K562 (cell line): Measurements from ENCODE around the gene TLR8. TPM values are rescaled to one million over a fixed set of nuclear protein-coding genes. Genes with fewer than 3 reads are reported as not detected.

Source experiments
- ATF7 ChIP-seq: fragments of 450-650 bp; IDR thresholded peaks from 2 replicates; pipeline ENCODE4 v1.7.1; 2014; ENCODE audit warnings: mild to moderate bottlenecking, moderate library complexity
- CREB1 ChIP-seq, 2 experiments: sonication (generic) in 1 of 2; formaldehyde crosslinking in 1 of 2; IDR thresholded peaks; 2 replicates each; pipeline versions ENCODE4 v1.6.1 to v1.8.0; 2012 to 2022; ENCODE audit warnings: inconsistent platforms in 1 of 2, mild to moderate bottlenecking in 1 of 2, missing genetic modification reagents in 1 of 2, moderate library complexity in 1 of 2
- FOXJ2 ChIP-seq: fragments of 200-800 bp; sonication (Bioruptor generic); IDR thresholded peaks from 2 replicates; pipeline ENCODE4 v1.6.1; 2016; ENCODE audit warnings: missing genetic modification characterization, missing compliant biosample characterization
- FOXM1 ChIP-seq, 2 experiments: fragments of 450-650 bp in 1 of 2; sonication (generic) in 1 of 2; formaldehyde crosslinking in 1 of 2; IDR thresholded peaks; 2 replicates each; pipeline versions ENCODE4 v1.6.1 to v1.9.0; 2017 to 2022; ENCODE audit warnings: low read depth in 2 of 2, mild to moderate bottlenecking in 2 of 2, missing genetic modification reagents in 1 of 2, moderate library complexity in 1 of 2
- MAFK ChIP-seq: IDR thresholded peaks from 2 replicates; pipeline ENCODE4 v1.6.1; 2011; ENCODE audit warnings: low read length, improper control_type of control experiment
- MNT ChIP-seq, 2 experiments: fragments of 450-650 bp; conservative IDR thresholded peaks; 2 replicates each; pipeline ENCODE4 v1.6.1; 2017; ENCODE audit warnings: mild to moderate bottlenecking in 2 of 2, moderate library complexity in 2 of 2
- MYC ChIP-seq, 2 experiments: fragments of 250-450 bp in 1 of 2; sonication (Bioruptor Pico) in 1 of 2; IDR thresholded peaks; 2 replicates each; pipeline versions ENCODE4 v1.5.1 to v1.6.1; 2012 to 2021; ENCODE audit warnings: low read depth in 2 of 2, borderline replicate concordance in 1 of 2, improper control_type of control experiment in 1 of 2, low read length in 1 of 2, mild to moderate bottlenecking in 1 of 2, moderate library complexity in 1 of 2
- TCF7L2 ChIP-seq: fragments of 150-350 bp; IDR thresholded peaks from 2 replicates; pipeline ENCODE4 v1.6.1; 2016; ENCODE audit warnings: low read depth, mild to moderate bottlenecking, low read length, moderate library complexity
- TEAD4 ChIP-seq, 2 experiments: sonication (generic) in 1 of 2; formaldehyde crosslinking in 1 of 2; IDR thresholded peaks; 2 replicates each; pipeline versions ENCODE4 v1.6.1 to v1.8.0; 2012 to 2022; ENCODE audit warnings: borderline replicate concordance in 1 of 2, inconsistent platforms in 1 of 2, low read length in 1 of 2, mild to moderate bottlenecking in 1 of 2, missing genetic modification reagents in 1 of 2
- XRCC5 ChIP-seq: fragments of 200-400 bp; formaldehyde crosslinking; IDR thresholded peaks from 2 replicates; pipeline ENCODE4 v1.6.1; 2017; ENCODE audit warnings: low read depth, mild to moderate bottlenecking, low read length
- ZNF384 ChIP-seq: IDR thresholded peaks from 2 replicates; pipeline ENCODE4 v1.6.1; 2012; ENCODE audit warnings: low read depth, low read length, improper control_type of control experiment
- ZNF589 ChIP-seq: fragments of 200-800 bp; sonication (Bioruptor generic); IDR thresholded peaks from 2 replicates; pipeline ENCODE4 v1.6.1; 2016; ENCODE audit warnings: low read depth, missing genetic modification characterization, missing compliant biosample characterization
- polyA plus RNA-seq, 8 experiments: library from polyadenylated mRNA; depleted of rRNA in 4 of 8; stranded (reverse) in 5 of 8; unstranded in 3 of 8; fragments of >200 nt; fragmentation: Nextera tagmentation in 2 of 8; fragmentation: Illumina TruSeq in 1 of 8; extraction: Ambion mirVana in 2 of 8; extraction: Trizol in 1 of 8; gene quantifications; 2 replicates each; pipeline versions ENCODE4 v1.2.1 to v1.2.3, GENCODE V29; 2011 to 2014; ENCODE audit warnings: inconsistent platforms in 1 of 8, missing spikeins in 1 of 8
- total RNA-seq, 7 experiments: library from RNA; depleted of rRNA in 6 of 7; stranded (reverse); fragments of >200 nt in 6 of 7; fragmentation: Illumina TruSeq in 2 of 7; extraction: Trizol in 2 of 7; gene quantifications; 2 replicates each; pipeline versions ENCODE4 v1.2.1 to v1.2.3, GENCODE V29; 2011 to 2021; ENCODE audit warnings: low replicate concordance in 1 of 7
- TF ChIP-seq, protein P1 (sequence below): sonication (generic); formaldehyde crosslinking; IDR thresholded peaks from 2 replicates; pipeline ENCODE4 v1.8.1; 2023; ENCODE audit warnings: mild to moderate bottlenecking, missing genetic modification reagents
- TF ChIP-seq, protein P2 (sequence below): IDR thresholded peaks from 2 replicates; pipeline ENCODE4 v1.6.1; 2012; ENCODE audit warnings: low read depth, low read length, improper control_type of control experiment, borderline replicate concordance
- TF ChIP-seq, protein P3 (sequence below): IDR thresholded peaks from 2 replicates; pipeline ENCODE4 v1.6.1; 2016; ENCODE audit warnings: missing genetic modification characterization, missing compliant biosample characterization

Gene TLR8
- total and polyA plus RNA-seq, 9 of the 15 experiments (the other 6 are each of a cell fraction or from before 2014, with no cell fraction given) = not detected

DNA sequence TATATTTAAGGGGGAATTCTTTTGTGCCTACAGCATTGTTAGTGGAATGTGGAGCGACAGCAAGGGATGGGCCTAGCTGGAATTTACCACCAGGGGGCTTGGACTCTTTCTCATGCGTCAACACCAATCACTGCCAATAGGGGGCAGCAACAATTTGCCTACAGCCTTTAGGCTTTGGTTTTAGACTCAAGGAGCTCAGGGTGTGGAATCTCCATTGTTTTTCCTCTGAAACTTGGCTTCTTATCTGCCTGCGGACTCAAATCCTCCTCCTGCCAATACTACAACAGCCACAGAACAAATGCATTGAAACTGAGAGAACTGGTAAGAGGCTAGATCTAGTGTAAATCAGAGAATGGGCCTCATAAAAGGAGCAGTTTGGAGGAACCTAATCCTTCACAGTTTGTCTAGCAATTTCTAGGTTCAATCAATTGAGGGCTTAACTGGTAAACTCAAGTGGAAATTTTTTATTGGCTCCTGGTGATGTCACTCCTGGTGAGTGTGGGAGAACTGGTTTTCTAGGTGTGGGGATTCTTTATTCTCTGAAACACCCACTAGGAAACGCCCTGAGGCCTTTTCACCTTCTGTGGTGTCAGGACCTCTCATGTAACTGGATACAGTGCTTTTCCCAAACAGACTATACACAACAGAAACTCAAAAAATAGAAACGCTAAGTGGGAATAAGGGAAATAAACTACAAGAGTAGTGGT, 40.6 kb downstream of the TLR8 start (continued):
- TF ChIP-seq FOXJ2 (tag) (peak; percentile 45; the same call in 1 of the 2 replicates), MYC (IDR thresholded peaks at IDR 0.05; ENCODE audit: low read depth, low read length) (peak; percentile 21; the same call in 1 of the 2 replicates), MYC (CRISPR knock-in tag; IDR thresholded peaks at IDR 0.05; ENCODE audit: borderline replicate concordance, low read depth) (no peak), XRCC5 (peak; percentile 68; the same call in 1 of the 2 replicates), ZNF589 (CRISPR knock-in tag) (0 out of 2 replicates have a peak, but pooled peaks have one; percentile 18), ATF7 (peak; percentile 70), FOXM1 (IDR thresholded peaks at IDR 0.05; ENCODE audit: low read depth) (no peak), FOXM1 (CRISPR knock-in tag; IDR thresholded peaks at IDR 0.05; ENCODE audit: low read depth) (no peak), TEAD4 (IDR thresholded peaks at IDR 0.05; ENCODE audit: low read length) (peak; percentile 76), TEAD4 (CRISPR knock-in tag; IDR thresholded peaks at IDR 0.05; ENCODE audit: borderline replicate concordance) (no peak), ZNF384 (0 out of 2 replicates have a peak, but pooled peaks have one; percentile 29), MAFK (peak; percentile 15; the same call in 1 of the 2 replicates), MNT (conservative IDR thresholded peaks at IDR 0.05) (0 out of 4 replicates have a peak, but pooled peaks of 1 of the 2 experiments have one; percentile 23), CREB1 (IDR thresholded peaks at IDR 0.05) (0 out of 2 replicates have a peak, but pooled peaks have one; percentile 9), CREB1 (CRISPR knock-in tag; IDR thresholded peaks at IDR 0.05) (no peak), TCF7L2 (no peak)
- TF ChIP-seq, protein P1, sequence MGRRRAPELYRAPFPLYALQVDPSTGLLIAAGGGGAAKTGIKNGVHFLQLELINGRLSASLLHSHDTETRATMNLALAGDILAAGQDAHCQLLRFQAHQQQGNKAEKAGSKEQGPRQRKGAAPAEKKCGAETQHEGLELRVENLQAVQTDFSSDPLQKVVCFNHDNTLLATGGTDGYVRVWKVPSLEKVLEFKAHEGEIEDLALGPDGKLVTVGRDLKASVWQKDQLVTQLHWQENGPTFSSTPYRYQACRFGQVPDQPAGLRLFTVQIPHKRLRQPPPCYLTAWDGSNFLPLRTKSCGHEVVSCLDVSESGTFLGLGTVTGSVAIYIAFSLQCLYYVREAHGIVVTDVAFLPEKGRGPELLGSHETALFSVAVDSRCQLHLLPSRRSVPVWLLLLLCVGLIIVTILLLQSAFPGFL (CRISPR knock-in tag) = no peak
- TF ChIP-seq, protein P2, sequence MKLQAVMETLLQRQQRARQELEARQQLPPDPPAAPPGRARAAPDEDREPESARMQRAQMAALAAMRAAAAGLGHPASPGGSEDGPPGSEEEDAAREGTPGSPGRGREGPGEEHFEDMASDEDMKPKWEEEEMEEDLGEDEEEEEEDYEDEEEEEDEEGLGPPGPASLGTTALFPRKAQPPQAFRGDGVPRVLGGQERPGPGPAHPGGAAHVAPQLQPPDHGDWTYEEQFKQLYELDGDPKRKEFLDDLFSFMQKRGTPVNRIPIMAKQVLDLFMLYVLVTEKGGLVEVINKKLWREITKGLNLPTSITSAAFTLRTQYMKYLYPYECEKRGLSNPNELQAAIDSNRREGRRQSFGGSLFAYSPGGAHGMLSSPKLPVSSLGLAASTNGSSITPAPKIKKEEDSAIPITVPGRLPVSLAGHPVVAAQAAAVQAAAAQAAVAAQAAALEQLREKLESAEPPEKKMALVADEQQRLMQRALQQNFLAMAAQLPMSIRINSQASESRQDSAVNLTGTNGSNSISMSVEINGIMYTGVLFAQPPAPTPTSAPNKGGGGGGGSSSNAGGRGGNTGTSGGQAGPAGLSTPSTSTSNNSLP = peak; percentile 66; the same call in 1 of the 2 replicates
- TF ChIP-seq, protein P3, sequence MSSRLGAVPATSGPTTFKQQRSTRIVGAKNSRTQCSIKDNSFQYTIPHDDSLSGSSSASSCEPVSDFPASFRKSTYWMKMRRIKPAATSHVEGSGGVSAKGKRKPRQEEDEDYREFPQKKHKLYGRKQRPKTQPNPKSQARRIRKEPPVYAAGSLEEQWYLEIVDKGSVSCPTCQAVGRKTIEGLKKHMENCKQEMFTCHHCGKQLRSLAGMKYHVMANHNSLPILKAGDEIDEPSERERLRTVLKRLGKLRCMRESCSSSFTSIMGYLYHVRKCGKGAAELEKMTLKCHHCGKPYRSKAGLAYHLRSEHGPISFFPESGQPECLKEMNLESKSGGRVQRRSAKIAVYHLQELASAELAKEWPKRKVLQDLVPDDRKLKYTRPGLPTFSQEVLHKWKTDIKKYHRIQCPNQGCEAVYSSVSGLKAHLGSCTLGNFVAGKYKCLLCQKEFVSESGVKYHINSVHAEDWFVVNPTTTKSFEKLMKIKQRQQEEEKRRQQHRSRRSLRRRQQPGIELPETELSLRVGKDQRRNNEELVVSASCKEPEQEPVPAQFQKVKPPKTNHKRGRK (tag) = no peak
